MCF 10A (cell line): Measurements from ENCODE around the gene GDNF. TPM values are rescaled to one million over a fixed set of nuclear protein-coding genes. Genes with fewer than 3 reads are reported as not detected.
"Not testable (repeated sequence)": the region's sequence is repeated elsewhere in the genome, so short reads cannot be mapped to it uniquely, and the experiment has no call there.

Experiments used
- BruUV-seq: library from RNA; stranded (reverse); fragments of 400-500 nt; replicated peaks from 2 replicates; lab custom pipeline; 2021; lab: Mats Ljungman, UMichigan
- CTCF ChIA-PET: fragments of 300-600 bp; sonication (Branson Sonifier 250); formaldehyde crosslinking; extraction: SDS; loops from one replicate; lab custom pipeline; 2021; ENCODE audit warnings: antibody characterized with exemption, inconsistent platforms; lab: Yijun Ruan, JAX
- POLR2A ChIA-PET: fragments of 300-600, 350-650 bp; sonication (Branson Sonifier 250); formaldehyde crosslinking; extraction: SDS; loops from one replicate; lab custom pipeline; 2020; ENCODE audit warnings: antibody characterized with exemption, inconsistent platforms; lab: Yijun Ruan, JAX
- DNase-seq: peaks from one replicate; pipeline ENCODE4 v3.0.0-alpha.2; 2018; ENCODE audit not compliant: unreplicated experiment
- H3K27ac Mint-ChIP-seq: one replicate; pipeline ENCODE4 v1.8.0; 2022; ENCODE audit warnings: mild to moderate bottlenecking, low read depth, mixed read lengths; ENCODE audit not compliant: unreplicated experiment
- H3K27me3 Mint-ChIP-seq: one replicate; pipeline ENCODE4 v1.8.0; 2022; ENCODE audit warnings: mixed read lengths; ENCODE audit not compliant: insufficient read depth, unreplicated experiment
- H3K36me3 Mint-ChIP-seq: one replicate; pipeline ENCODE4 v1.8.0; 2022; ENCODE audit warnings: mild to moderate bottlenecking, moderate library complexity, mixed read lengths; ENCODE audit not compliant: insufficient read depth, unreplicated experiment
- H3K4me1 Mint-ChIP-seq: one replicate; pipeline ENCODE4 v1.8.0; 2022; ENCODE audit warnings: mixed read lengths; ENCODE audit not compliant: insufficient read depth, unreplicated experiment
- H3K4me3 Mint-ChIP-seq: one replicate; pipeline ENCODE4 v1.8.0; 2022; ENCODE audit warnings: mild to moderate bottlenecking, moderate library complexity, mixed read lengths; ENCODE audit not compliant: unreplicated experiment
- H3K9me3 Mint-ChIP-seq: one replicate; pipeline ENCODE4 v1.8.0; 2022; ENCODE audit warnings: mixed read lengths; ENCODE audit not compliant: unreplicated experiment
- CTCF ChIP-seq: fragments of 200-600 bp; IDR thresholded peaks from one replicate; pipeline ENCODE4 v1.8.0; 2022; ENCODE audit warnings: antibody characterized with exemption, mild to moderate bottlenecking; ENCODE audit not compliant: unreplicated experiment
- intact Hi-C: fragments of 100-400 bp; cut with micrococcal nuclease; formaldehyde crosslinking; loops from 2 replicates; pipeline ENCODE4 v1.14.1; 2022
- total RNA-seq: library from RNA; stranded (reverse); gene quantifications from 2 replicates; pipeline ENCODE4 v1.2.3, GENCODE V29; 2022

GDNF gene
- total RNA-seq, 1 experiment from 2014 or later: not detected

GRCh38 chr5:37873988-37874387 is 34.1 kb upstream of the GDNF start:
- H3K4me3 Mint-ChIP-seq: no peak overlapping the region
- BruUV-seq: no TSS peak
- DNase-seq: no peak
- CTCF ChIA-PET: interaction anchor here (1.3 kb wide), 1 partner anchor 10 kb away, joined by 3 read pairs; no protein-coding TSS in a partner anchor
- POLR2A ChIA-PET: no interaction called here
- H3K27ac Mint-ChIP-seq: no peak overlapping the region
- TF ChIP-seq CTCF: no peak
- H3K27me3 Mint-ChIP-seq: no peaks in the 10 kb centered on the region
- H3K4me1 Mint-ChIP-seq: peaks cover 23% of the 10 kb centered on the region
- no peaks in the 10 kb centered on the region for H3K9me3 Mint-ChIP-seq
- no peaks in the 10 kb centered on the region for H3K36me3 Mint-ChIP-seq
- intact Hi-C loops: no loop called here

GRCh38 chr5:37871023-37871815 is 31.4 kb upstream of the GDNF start:
- no peak overlapping the region for H3K4me3 Mint-ChIP-seq
- H3K27ac Mint-ChIP-seq: no peak overlapping the region
- no peak for TF ChIP-seq CTCF
- POLR2A ChIA-PET: interaction anchor here (0.7 kb wide), 1 partner anchor 24 kb away, joined by 3 read pairs; no protein-coding TSS in a partner anchor
- no peaks in the 10 kb centered on the region for H3K27me3 Mint-ChIP-seq
- peaks cover 8% of the 10 kb centered on the region for H3K9me3 Mint-ChIP-seq
- BruUV-seq: no TSS peak
- CTCF ChIA-PET: no interaction called here
- H3K36me3 Mint-ChIP-seq: no peaks in the 10 kb centered on the region
- DNase-seq: peak; percentile 22
- H3K4me1 Mint-ChIP-seq: peaks cover 32% of the 10 kb centered on the region
- intact Hi-C loops: no loop called here

GRCh38 chr5:37869216-37869615 is 29.4 kb upstream of the GDNF start:
- CTCF ChIA-PET: no interaction called here
- Mint-ChIP-seq H3K9me3 (peaks cover 8% of the 10 kb centered on the region), H3K4me1 (peaks cover 21% of the 10 kb centered on the region), H3K36me3 (no peaks in the 10 kb centered on the region), H3K27me3 (no peaks in the 10 kb centered on the region), H3K27ac (no peak overlapping the region), H3K4me3 (no peak overlapping the region)
- TF ChIP-seq CTCF: no peak
- no TSS peak for BruUV-seq
- intact Hi-C loops: no loop called here
- POLR2A ChIA-PET: no interaction called here
- peak; percentile 32 for DNase-seq

GRCh38 chr5:37867654-37868053 is 27.8 kb upstream of the GDNF start:
- Mint-ChIP-seq H3K27ac (no peak overlapping the region), H3K9me3 (peaks cover 8% of the 10 kb centered on the region), H3K27me3 (no peaks in the 10 kb centered on the region), H3K36me3 (no peaks in the 10 kb centered on the region), H3K4me3 (no peak overlapping the region), H3K4me1 (peaks cover 21% of the 10 kb centered on the region)
- POLR2A ChIA-PET: interaction anchor here (0.6 to 0.8 kb wide), 2 partner anchors 20 to 668 kb away, joined by 3 read pairs; no protein-coding TSS in a partner anchor
- CTCF ChIA-PET: interaction anchor here (0.6 to 1.0 kb wide), 2 partner anchors 8 to 30 kb away, joined by 4 to 5 read pairs; no protein-coding TSS in a partner anchor
- intact Hi-C loops: no loop called here
- TF ChIP-seq CTCF: no peak
- no TSS peak for BruUV-seq
- DNase-seq: no peak

- DNase-seq, H3K4me1 Mint-ChIP-seq, H3K4me3 Mint-ChIP-seq, H3K36me3 Mint-ChIP-seq, BruUV-seq, POLR2A ChIA-PET, H3K27ac Mint-ChIP-seq, intact Hi-C loops, H3K9me3 Mint-ChIP-seq, H3K27me3 Mint-ChIP-seq, CTCF ChIA-PET: not testable (repeated sequence)
Observed at GRCh38 chr5:37862907-37863306, 23.1 kb upstream of the GDNF start.
